Measurements from ENCODE around the gene PSEN1. TPM values are rescaled to one million over a fixed set of nuclear protein-coding genes. Genes with fewer than 3 reads are reported as not detected.

Gene PSEN1
- total and polyA plus RNA-seq, 2 donors (not counting 3 experiments of a cell fraction or from before 2014, with no cell fraction given), result 16.5 to 36.8 TPM

- H3K79me2 ChIP-seq (ENCODE audit: control insufficient read depth, insufficient read depth, low read length), result no peaks in the 10 kb centered on the region
- DNase-seq (ENCODE audit: low read depth, low spot score) (no peak), FAIRE-seq (no peak)
- H3K27ac ChIP-seq (ENCODE audit: insufficient read depth, low read depth, low read length), result no peak overlapping the region
- no peak overlapping the region for H3K4me3 ChIP-seq (replicated peaks in 1 of 3; ENCODE audit: insufficient read depth in 1 of 3, low read depth in 1 of 3, low read length in 3 of 3)
- intact Hi-C loops (cut with micrococcal nuclease), result no loop called here
- no TSS peak for BruUV-seq (replicated peaks)
- H3K4me2 ChIP-seq (ENCODE audit: insufficient read depth, low read length), result no peak overlapping the region
- ChIA-PET CTCF (no interaction called here), POLR2A (no interaction called here)
- no peaks in the 10 kb centered on the region for H4K20me1 ChIP-seq (replicated peaks; ENCODE audit: control insufficient read depth, extremely low read depth, insufficient read depth, low read length)
- H3K9ac ChIP-seq (replicated peaks; ENCODE audit: extremely low read depth, insufficient read depth, low read length), result no peak overlapping the region
- no peaks in the 10 kb centered on the region for H3K36me3 ChIP-seq (ENCODE audit: control insufficient read depth in 2 of 2, extremely low read depth in 1 of 2, insufficient read depth in 2 of 2, low read length in 2 of 2)
- TF ChIP-seq JUN (IDR thresholded peaks at IDR 0.05; ENCODE audit: borderline replicate concordance, insufficient read depth, insufficient read length, low read depth), result no peak
- H3K9me1 ChIP-seq (replicated peaks; ENCODE audit: control insufficient read depth, extremely low read depth, insufficient read depth, low read length), result no peaks in the 10 kb centered on the region
- H3K27me3 ChIP-seq (ENCODE audit: control insufficient read depth in 2 of 2, insufficient read depth in 2 of 2, low read length in 2 of 2), result no peaks in the 10 kb centered on the region
- H2AFZ ChIP-seq (ENCODE audit: low read depth, low read length), result no peak overlapping the region
- H3K9me3 ChIP-seq (replicated peaks; ENCODE audit: control insufficient read depth, insufficient read depth, low read length), result no peaks in the 10 kb centered on the region
- H3K4me1 ChIP-seq (ENCODE audit: control insufficient read depth, extremely low read depth, insufficient read depth, low read length), result peaks cover 4% of the 10 kb centered on the region
- dilution Hi-C loops (cut with MboI; ENCODE audit: extremely low pct_ligation_motif_present, low sequenced_read_pairs), result no loop called here
Measured at GRCh38 chr14:73250781-73251500, 114.6 kb downstream of the PSEN1 start.

- H3K79me2 ChIP-seq (ENCODE audit: control insufficient read depth, insufficient read depth, low read length), result no peaks in the 10 kb centered on the region
- no peaks in the 10 kb centered on the region for H3K36me3 ChIP-seq (ENCODE audit: control insufficient read depth in 2 of 2, extremely low read depth in 1 of 2, insufficient read depth in 2 of 2, low read length in 2 of 2)
- no peak overlapping the region for H3K4me2 ChIP-seq (ENCODE audit: insufficient read depth, low read length)
- H4K20me1 ChIP-seq (replicated peaks; ENCODE audit: control insufficient read depth, extremely low read depth, insufficient read depth, low read length), result no peaks in the 10 kb centered on the region
- no peak for DNase-seq (ENCODE audit: low read depth, low spot score)
- no TSS peak for BruUV-seq (replicated peaks)
- H3K4me1 ChIP-seq (ENCODE audit: control insufficient read depth, extremely low read depth, insufficient read depth, low read length), result no peaks in the 10 kb centered on the region
- no peak overlapping the region for H3K4me3 ChIP-seq (replicated peaks in 1 of 3; ENCODE audit: insufficient read depth in 1 of 3, low read depth in 1 of 3, low read length in 3 of 3)
- dilution Hi-C loops (cut with MboI; ENCODE audit: extremely low pct_ligation_motif_present, low sequenced_read_pairs), result no loop called here
- CTCF ChIA-PET, result no interaction called here
- no peaks in the 10 kb centered on the region for H3K9me1 ChIP-seq (replicated peaks; ENCODE audit: control insufficient read depth, extremely low read depth, insufficient read depth, low read length)
- POLR2A ChIA-PET, result no interaction called here
- intact Hi-C loops (cut with micrococcal nuclease), result no loop called here
- no peak for TF ChIP-seq POLR2A (IDR thresholded peaks at IDR 0.05; ENCODE audit: low read depth, low read length)
- no peak for TF ChIP-seq JUN (IDR thresholded peaks at IDR 0.05; ENCODE audit: borderline replicate concordance, insufficient read depth, insufficient read length, low read depth)
- TF ChIP-seq CTCF (IDR thresholded peaks at IDR 0.05; ENCODE audit: extremely low read depth in 1 of 2, insufficient read depth in 1 of 2, low read depth in 1 of 2, low read length in 2 of 2), result no peak
- no peak for TF ChIP-seq EZH2 (IDR thresholded peaks at IDR 0.05; ENCODE audit: borderline replicate concordance, low read depth, low read length, severe bottlenecking)
- TF ChIP-seq MYC (IDR thresholded peaks at IDR 0.05; ENCODE audit: low read depth, low read length), result no peak
- TF ChIP-seq MAX (IDR thresholded peaks at IDR 0.05; ENCODE audit: insufficient read depth, insufficient read length), result no peak
- no peak for TF ChIP-seq FOS (IDR thresholded peaks at IDR 0.05; ENCODE audit: borderline replicate concordance, insufficient read depth, low read length)
- no peak for TF ChIP-seq POLR2AphosphoS5 (IDR thresholded peaks at IDR 0.05; ENCODE audit: insufficient read depth, low read depth, low read length)
- TF ChIP-seq GATA2 (IDR thresholded peaks at IDR 0.05; ENCODE audit: insufficient read depth, insufficient read length, low read depth, low read length), result no peak
- H2AFZ ChIP-seq (ENCODE audit: low read depth, low read length), result no peak overlapping the region
- no peak for FAIRE-seq
- no peak overlapping the region for H3K27ac ChIP-seq (ENCODE audit: insufficient read depth, low read depth, low read length)
- no peak overlapping the region for H3K9ac ChIP-seq (replicated peaks; ENCODE audit: extremely low read depth, insufficient read depth, low read length)
- no peaks in the 10 kb centered on the region for H3K27me3 ChIP-seq (ENCODE audit: control insufficient read depth in 2 of 2, insufficient read depth in 2 of 2, low read length in 2 of 2)
- no peaks in the 10 kb centered on the region for H3K9me3 ChIP-seq (replicated peaks; ENCODE audit: control insufficient read depth, insufficient read depth, low read length)
Measured at GRCh38 chr14:73251516-73252215, 115.4 kb downstream of the PSEN1 start.

Measured in endothelial cell of umbilical vein (primary cell).